ENCODE measurements around the gene JMJD6.

DNA sequence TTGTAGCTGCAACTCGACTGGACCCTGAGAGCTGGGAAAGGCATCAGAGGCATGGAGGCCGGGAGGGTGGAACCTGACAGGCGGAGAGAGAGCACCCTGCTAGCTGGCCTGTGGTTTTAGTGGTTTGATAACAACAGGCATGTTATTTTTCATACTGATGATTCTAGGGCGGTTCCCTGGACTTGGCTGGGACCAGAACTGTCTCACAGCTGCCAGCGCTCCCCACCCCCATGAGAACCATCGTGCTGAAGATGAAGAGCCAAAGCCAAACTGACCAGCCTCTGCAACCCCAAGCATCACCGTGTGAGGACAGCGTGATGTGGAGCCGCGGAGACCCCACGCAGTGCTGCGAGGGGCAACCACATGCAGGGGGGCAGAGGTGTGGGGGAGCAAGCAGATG is 44.1 kb downstream of the JMJD6 start:
- TF ChIP-seq MAX (IDR thresholded peaks at IDR 0.05) (no peak), CEBPB (IDR thresholded peaks at IDR 0.05) (no peak)

Measured in Ishikawa (cell line).